HL-60 (cell line): Measurements from ENCODE around the gene MYORG.

ENCODE experiments used
- REST ChIP-seq: IDR thresholded peaks from 2 replicates; pipeline ENCODE4 v1.6.1; 2012; ENCODE audit warnings: low read depth; ENCODE audit not compliant: insufficient replicate concordance
- TF ChIP-seq, protein P1 (sequence below): IDR thresholded peaks from one replicate; pipeline ENCODE4 v1.5.1; 2011; ENCODE audit warnings: low read length, control low read depth, inconsistent platforms; ENCODE audit not compliant: insufficient read depth

GRCh38 chr9:34387239-34387638 is 10.5 kb upstream of the MYORG start:
- TF ChIP-seq, protein P1, sequence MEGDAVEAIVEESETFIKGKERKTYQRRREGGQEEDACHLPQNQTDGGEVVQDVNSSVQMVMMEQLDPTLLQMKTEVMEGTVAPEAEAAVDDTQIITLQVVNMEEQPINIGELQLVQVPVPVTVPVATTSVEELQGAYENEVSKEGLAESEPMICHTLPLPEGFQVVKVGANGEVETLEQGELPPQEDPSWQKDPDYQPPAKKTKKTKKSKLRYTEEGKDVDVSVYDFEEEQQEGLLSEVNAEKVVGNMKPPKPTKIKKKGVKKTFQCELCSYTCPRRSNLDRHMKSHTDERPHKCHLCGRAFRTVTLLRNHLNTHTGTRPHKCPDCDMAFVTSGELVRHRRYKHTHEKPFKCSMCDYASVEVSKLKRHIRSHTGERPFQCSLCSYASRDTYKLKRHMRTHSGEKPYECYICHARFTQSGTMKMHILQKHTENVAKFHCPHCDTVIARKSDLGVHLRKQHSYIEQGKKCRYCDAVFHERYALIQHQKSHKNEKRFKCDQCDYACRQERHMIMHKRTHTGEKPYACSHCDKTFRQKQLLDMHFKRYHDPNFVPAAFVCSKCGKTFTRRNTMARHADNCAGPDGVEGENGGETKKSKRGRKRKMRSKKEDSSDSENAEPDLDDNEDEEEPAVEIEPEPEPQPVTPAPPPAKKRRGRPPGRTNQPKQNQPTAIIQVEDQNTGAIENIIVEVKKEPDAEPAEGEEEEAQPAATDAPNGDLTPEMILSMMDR = no peak
- no peak for TF ChIP-seq REST
